Vagina (tissue), 2 donors: ENCODE measurements around the gene LMNTD2.

Experiments used
- POLR2A ChIP-seq, 2 donors: fragments of 450-650 bp; IDR thresholded peaks; one replicate each; pipeline ENCODE4 v1.6.1; 2017; ENCODE audit warnings: antibody characterized with exemption in 2 of 2, mild to moderate bottlenecking in 2 of 2, moderate library complexity in 2 of 2
- POLR2AphosphoS5 ChIP-seq, 2 donors: sonication (generic); formaldehyde crosslinking; IDR thresholded peaks; one replicate each; pipeline ENCODE4 v1.9.0; 2017; ENCODE audit warnings: antibody characterized with exemption in 2 of 2, mild to moderate bottlenecking in 2 of 2, low read depth in 1 of 2; ENCODE audit not compliant: insufficient read depth in 1 of 2
- TF ChIP-seq, protein P1 (sequence below), 3 experiments: fragments of 450-650 bp in 2 of 3; fragments of 200-600 bp in 1 of 3; sonication (generic) in 1 of 3; IDR thresholded peaks; one replicate each; pipeline ENCODE4 v1.5.1; 2017 to 2019; ENCODE audit warnings: antibody characterized with exemption in 3 of 3, mild to moderate bottlenecking in 2 of 3, moderate library complexity in 2 of 3

DNA sequence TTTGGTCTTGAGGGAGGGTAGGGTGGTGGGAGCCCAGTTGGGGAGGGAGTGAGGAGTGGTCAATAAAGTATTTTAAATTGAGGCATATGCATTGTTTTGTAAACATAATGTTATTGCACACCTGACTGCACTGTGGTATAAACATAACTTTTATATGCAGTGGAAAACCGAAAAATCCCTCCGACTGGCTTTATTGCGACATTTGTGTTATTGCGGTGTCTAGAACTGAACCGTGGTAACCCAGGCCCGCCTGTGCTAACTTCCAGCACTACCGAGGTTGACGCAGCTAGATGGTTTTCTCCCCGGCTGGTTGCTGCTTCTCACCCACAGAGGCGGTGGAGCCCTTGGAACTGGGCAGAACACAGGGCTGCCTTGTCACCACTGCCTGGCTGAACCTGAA is 45.9 kb downstream of the LMNTD2 start:
- no peak for TF ChIP-seq POLR2A (IDR thresholded peaks at IDR 0.05)
- TF ChIP-seq, protein P1, sequence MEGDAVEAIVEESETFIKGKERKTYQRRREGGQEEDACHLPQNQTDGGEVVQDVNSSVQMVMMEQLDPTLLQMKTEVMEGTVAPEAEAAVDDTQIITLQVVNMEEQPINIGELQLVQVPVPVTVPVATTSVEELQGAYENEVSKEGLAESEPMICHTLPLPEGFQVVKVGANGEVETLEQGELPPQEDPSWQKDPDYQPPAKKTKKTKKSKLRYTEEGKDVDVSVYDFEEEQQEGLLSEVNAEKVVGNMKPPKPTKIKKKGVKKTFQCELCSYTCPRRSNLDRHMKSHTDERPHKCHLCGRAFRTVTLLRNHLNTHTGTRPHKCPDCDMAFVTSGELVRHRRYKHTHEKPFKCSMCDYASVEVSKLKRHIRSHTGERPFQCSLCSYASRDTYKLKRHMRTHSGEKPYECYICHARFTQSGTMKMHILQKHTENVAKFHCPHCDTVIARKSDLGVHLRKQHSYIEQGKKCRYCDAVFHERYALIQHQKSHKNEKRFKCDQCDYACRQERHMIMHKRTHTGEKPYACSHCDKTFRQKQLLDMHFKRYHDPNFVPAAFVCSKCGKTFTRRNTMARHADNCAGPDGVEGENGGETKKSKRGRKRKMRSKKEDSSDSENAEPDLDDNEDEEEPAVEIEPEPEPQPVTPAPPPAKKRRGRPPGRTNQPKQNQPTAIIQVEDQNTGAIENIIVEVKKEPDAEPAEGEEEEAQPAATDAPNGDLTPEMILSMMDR (IDR thresholded peaks at IDR 0.05) = no peak
- no peak for TF ChIP-seq POLR2AphosphoS5 (IDR thresholded peaks at IDR 0.05; ENCODE audit: insufficient read depth in 1 of 2, low read depth in 1 of 2)
